Measurements from ENCODE around the gene NEO1.
A peak's percentile ranks its signal among the peaks of the same experiment; 100 is the strongest.

DNA sequence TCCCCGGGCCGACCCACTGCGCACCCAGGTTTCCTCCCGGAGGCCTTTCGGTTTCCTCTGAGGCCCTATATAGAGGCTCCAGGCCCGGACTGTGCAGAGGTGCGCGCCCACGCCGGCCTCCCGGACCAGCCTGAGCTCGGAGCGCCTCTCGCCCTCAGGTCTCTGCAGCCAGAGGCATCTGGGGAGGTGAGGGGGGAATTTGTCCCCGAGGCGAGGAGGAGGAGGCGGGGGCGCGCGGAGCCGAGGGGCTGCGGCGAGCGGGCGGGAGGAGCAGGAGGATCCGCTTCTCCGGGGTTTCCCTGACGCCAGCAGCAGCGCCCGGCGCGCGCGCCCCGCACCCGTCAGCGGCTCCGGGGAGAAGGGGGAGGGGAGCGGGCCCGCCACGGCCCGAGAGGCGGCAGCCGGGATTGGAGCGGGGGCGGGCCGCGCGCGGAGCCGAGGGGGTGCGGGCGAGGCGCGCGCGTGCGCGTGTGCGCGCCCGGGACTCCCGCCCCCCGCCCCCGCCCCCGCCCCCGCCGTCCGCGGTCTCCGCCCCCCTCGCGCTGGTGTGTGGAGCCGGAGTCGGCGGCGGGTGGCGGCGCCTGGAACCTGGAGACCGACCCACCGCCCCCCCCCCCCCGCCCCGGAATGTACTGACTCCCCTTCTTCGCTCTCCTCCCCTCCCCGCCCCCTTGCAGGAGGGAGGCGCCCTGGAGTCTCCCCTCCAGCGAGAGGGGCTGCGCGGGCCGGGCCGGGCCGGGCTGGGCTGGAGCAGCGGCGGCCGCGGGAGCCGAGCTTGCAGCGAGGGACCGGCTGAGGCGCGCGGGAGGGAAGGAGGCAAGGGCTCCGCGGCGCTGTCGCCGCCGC, at the start of gene NEO1:
- TF ChIP-seq TAF1 (IDR thresholded peaks at IDR 0.05; ENCODE audit: borderline replicate concordance, low read depth, low read length): peak; percentile 42; the same call in 1 of the 2 replicates
- no peak for TF ChIP-seq CTCF (IDR thresholded peaks at IDR 0.05)
